Measurements from ENCODE around the gene PRKAB1. TPM values are rescaled to one million over a fixed set of nuclear protein-coding genes. Genes with fewer than 3 reads are reported as not detected.

The PRKAB1 gene
- total and polyA plus RNA-seq, 4 donors = 34.7 to 57.5 (median 37.9) TPM

GRCh38 chr12:119695034-119695433, 27.1 kb downstream of the PRKAB1 start:
- Histone ChIP-seq H3K9ac (ENCODE audit: insufficient read depth in 1 of 2, low read length in 2 of 2) (no peak overlapping the region), H3K4me1 (ENCODE audit: control insufficient read depth in 5 of 5, insufficient read depth in 5 of 5, low read length in 5 of 5) (peaks cover 0 to 25% (median 20%) of the 10 kb centered on the region in 5 donors), H3K9me3 (ENCODE audit: control insufficient read depth in 4 of 4, insufficient read depth in 3 of 4, low read length in 3 of 4) (no peaks in the 10 kb centered on the region), H3K27ac (ENCODE audit: low read depth in 1 of 2, low read length in 1 of 2) (no peak overlapping the region), H3K4me3 (no peak overlapping the region), H3K27me3 (ENCODE audit: control insufficient read depth in 3 of 3, insufficient read depth in 3 of 3, low read length in 2 of 3) (no peaks in the 10 kb centered on the region), H3K36me3 (ENCODE audit: control insufficient read depth in 4 of 4, insufficient read depth in 4 of 4, low read length in 4 of 4) (peaks cover 0 to 5% (median 0%) of the 10 kb centered on the region in 4 donors)
- WGBS, 2 donors = 81 to 85% methylated on average over 4 of the region's 4 CpGs
- TF ChIP-seq, protein P1, sequence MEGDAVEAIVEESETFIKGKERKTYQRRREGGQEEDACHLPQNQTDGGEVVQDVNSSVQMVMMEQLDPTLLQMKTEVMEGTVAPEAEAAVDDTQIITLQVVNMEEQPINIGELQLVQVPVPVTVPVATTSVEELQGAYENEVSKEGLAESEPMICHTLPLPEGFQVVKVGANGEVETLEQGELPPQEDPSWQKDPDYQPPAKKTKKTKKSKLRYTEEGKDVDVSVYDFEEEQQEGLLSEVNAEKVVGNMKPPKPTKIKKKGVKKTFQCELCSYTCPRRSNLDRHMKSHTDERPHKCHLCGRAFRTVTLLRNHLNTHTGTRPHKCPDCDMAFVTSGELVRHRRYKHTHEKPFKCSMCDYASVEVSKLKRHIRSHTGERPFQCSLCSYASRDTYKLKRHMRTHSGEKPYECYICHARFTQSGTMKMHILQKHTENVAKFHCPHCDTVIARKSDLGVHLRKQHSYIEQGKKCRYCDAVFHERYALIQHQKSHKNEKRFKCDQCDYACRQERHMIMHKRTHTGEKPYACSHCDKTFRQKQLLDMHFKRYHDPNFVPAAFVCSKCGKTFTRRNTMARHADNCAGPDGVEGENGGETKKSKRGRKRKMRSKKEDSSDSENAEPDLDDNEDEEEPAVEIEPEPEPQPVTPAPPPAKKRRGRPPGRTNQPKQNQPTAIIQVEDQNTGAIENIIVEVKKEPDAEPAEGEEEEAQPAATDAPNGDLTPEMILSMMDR (IDR thresholded peaks at IDR 0.05; ENCODE audit: control extremely low read depth, extremely low read depth) = no peak
- DNase-seq = no peak
- ATAC-seq (ENCODE audit: insufficient read depth, low FRiP score) = no peak

DNA sequence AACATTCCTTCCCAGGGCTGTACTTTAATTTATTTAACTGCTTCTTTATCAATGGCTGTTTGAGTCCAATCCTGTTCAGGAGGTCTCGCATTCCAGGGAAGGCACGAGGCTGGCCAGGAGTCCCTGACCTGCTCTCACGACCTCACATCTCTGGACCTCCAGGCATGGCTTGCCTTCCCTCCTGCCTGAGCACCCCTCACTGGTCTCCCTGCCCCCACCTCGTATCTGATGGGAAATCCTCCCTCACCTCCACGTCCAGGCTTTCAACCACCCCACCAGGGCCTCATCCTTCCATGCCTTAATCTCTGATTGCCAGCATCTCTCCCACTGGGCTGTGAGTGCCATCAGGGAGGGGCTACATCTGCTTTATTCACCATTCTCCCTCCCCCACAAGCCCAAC, 29.0 kb downstream of the PRKAB1 start:
- peaks cover 0 to 23% (median 14%) of the 10 kb centered on the region in 5 donors for H3K4me1 ChIP-seq (ENCODE audit: control insufficient read depth in 5 of 5, insufficient read depth in 5 of 5, low read length in 5 of 5)
- peaks cover 0 to 3% (median 0%) of the 10 kb centered on the region in 4 donors for H3K36me3 ChIP-seq (ENCODE audit: control insufficient read depth in 4 of 4, insufficient read depth in 4 of 4, low read length in 4 of 4)
- no peak overlapping the region for H3K27ac ChIP-seq (ENCODE audit: low read depth in 1 of 2, low read length in 1 of 2)
- 94 to 95% methylated on average over 5 of the region's 5 CpGs for WGBS, 2 donors
- DNase-seq = no peak
- no peaks in the 10 kb centered on the region for H3K27me3 ChIP-seq (ENCODE audit: control insufficient read depth in 3 of 3, insufficient read depth in 3 of 3, low read length in 2 of 3)
- no peak overlapping the region for H3K4me3 ChIP-seq
- no peaks in the 10 kb centered on the region for H3K9me3 ChIP-seq (ENCODE audit: control insufficient read depth in 4 of 4, insufficient read depth in 3 of 4, low read length in 3 of 4)
- TF ChIP-seq, protein P1 (IDR thresholded peaks at IDR 0.05; ENCODE audit: control extremely low read depth, extremely low read depth) = no peak
- H3K9ac ChIP-seq (ENCODE audit: insufficient read depth in 1 of 2, low read length in 2 of 2) = no peak overlapping the region
- no peak for ATAC-seq (ENCODE audit: insufficient read depth, low FRiP score)

- no peaks in the 10 kb centered on the region for H3K9me3 ChIP-seq (ENCODE audit: control insufficient read depth in 4 of 4, insufficient read depth in 3 of 4, low read length in 3 of 4)
- ATAC-seq (ENCODE audit: insufficient read depth, low FRiP score) = no peak
- no peak overlapping the region for H3K27ac ChIP-seq (ENCODE audit: low read depth in 1 of 2, low read length in 1 of 2)
- H3K9ac ChIP-seq (ENCODE audit: insufficient read depth in 1 of 2, low read length in 2 of 2) = no peak overlapping the region
- no peak for DNase-seq
- H3K36me3 ChIP-seq (ENCODE audit: control insufficient read depth in 4 of 4, insufficient read depth in 4 of 4, low read length in 4 of 4) = peaks cover 0 to 3% (median under 1%) of the 10 kb centered on the region in 4 donors
- no peak overlapping the region for H3K4me3 ChIP-seq
- TF ChIP-seq, protein P1 (IDR thresholded peaks at IDR 0.05; ENCODE audit: control extremely low read depth, extremely low read depth) = no peak
- H3K4me1 ChIP-seq (ENCODE audit: control insufficient read depth in 5 of 5, insufficient read depth in 5 of 5, low read length in 5 of 5) = peaks cover 0 to under 1% (median 0%) of the 10 kb centered on the region in 5 donors
- 96 to 97% methylated on average over 11 of the region's 11 CpGs for WGBS, 2 donors
- no peaks in the 10 kb centered on the region for H3K27me3 ChIP-seq (ENCODE audit: control insufficient read depth in 3 of 3, insufficient read depth in 3 of 3, low read length in 2 of 3)
These were observed 31.3 kb downstream of the PRKAB1 start for GRCh38 chr12:119699199-119699760.

DNA sequence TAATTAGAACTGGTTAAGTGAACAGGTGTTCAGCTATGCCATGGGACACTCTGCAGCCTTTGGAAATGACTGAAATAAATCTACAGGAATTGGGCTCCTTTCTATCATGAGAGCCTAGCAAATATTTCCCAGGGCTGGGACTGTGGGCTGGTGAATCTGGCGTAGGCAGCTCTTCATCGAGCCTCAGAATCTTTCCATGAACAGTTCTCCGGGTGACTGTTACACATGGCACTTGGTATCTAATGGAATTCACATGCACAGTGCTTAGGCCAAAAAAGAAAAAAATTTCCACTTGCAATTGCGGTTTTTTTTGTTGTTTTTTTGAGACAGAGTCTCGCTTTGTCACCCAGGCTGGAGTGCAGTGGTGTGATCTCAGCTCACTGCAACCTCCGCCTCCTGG, 32.1 kb downstream of the PRKAB1 start:
- WGBS, 2 donors = 98 to 99% methylated on average over 6 of the region's 6 CpGs
- H3K9me3 ChIP-seq (ENCODE audit: control insufficient read depth in 4 of 4, insufficient read depth in 3 of 4, low read length in 3 of 4) = no peaks in the 10 kb centered on the region
- no peak for DNase-seq
- H3K4me1 ChIP-seq (ENCODE audit: control insufficient read depth in 5 of 5, insufficient read depth in 5 of 5, low read length in 5 of 5) = no peaks in the 10 kb centered on the region
- peaks cover 0 to 3% (median under 1%) of the 10 kb centered on the region in 4 donors for H3K36me3 ChIP-seq (ENCODE audit: control insufficient read depth in 4 of 4, insufficient read depth in 4 of 4, low read length in 4 of 4)
- no peaks in the 10 kb centered on the region for H3K27me3 ChIP-seq (ENCODE audit: control insufficient read depth in 3 of 3, insufficient read depth in 3 of 3, low read length in 2 of 3)
- TF ChIP-seq, protein P1 (IDR thresholded peaks at IDR 0.05; ENCODE audit: control extremely low read depth, extremely low read depth) = no peak
- H3K27ac ChIP-seq (ENCODE audit: low read depth in 1 of 2, low read length in 1 of 2) = no peak overlapping the region
- ATAC-seq (ENCODE audit: insufficient read depth, low FRiP score) = no peak
- no peak overlapping the region for H3K4me3 ChIP-seq
- no peak overlapping the region for H3K9ac ChIP-seq (ENCODE audit: insufficient read depth in 1 of 2, low read length in 2 of 2)
